ENCODE measurements around the gene MYO9B. TPM values are rescaled to one million over a fixed set of nuclear protein-coding genes. Genes with fewer than 3 reads are reported as not detected.

Gene MYO9B
- total RNA-seq, 1 donor from 2014 or later, result 69.4 TPM

- H3K36me3 ChIP-seq (ENCODE audit: control insufficient read depth, insufficient read depth, low read length), result no peaks in the 10 kb centered on the region
- TF ChIP-seq CTCF (IDR thresholded peaks at IDR 0.05; ENCODE audit: insufficient read depth, low read length, poor library complexity, severe bottlenecking), result no peak
- no peak for DNase-seq (ENCODE audit: low read depth)
- peaks cover 18% of the 10 kb centered on the region for H3K27me3 ChIP-seq (ENCODE audit: control insufficient read depth, insufficient read depth, low read length)
- no peak overlapping the region for H3K4me3 ChIP-seq (ENCODE audit: low read depth, low read length)
These were observed 43.8 kb upstream of the MYO9B start for GRCh38 chr19:17031741-17032140.

GRCh38 chr19:17035842-17036424 lies 39.6 kb upstream of the MYO9B start:
- Histone ChIP-seq H3K4me3 (ENCODE audit: low read depth, low read length) (no peak overlapping the region), H3K27me3 (ENCODE audit: control insufficient read depth, insufficient read depth, low read length) (no peaks in the 10 kb centered on the region), H3K36me3 (ENCODE audit: control insufficient read depth, insufficient read depth, low read length) (no peaks in the 10 kb centered on the region)
- DNase-seq (ENCODE audit: low read depth), result no peak
- TF ChIP-seq CTCF (IDR thresholded peaks at IDR 0.05; ENCODE audit: insufficient read depth, low read length, poor library complexity, severe bottlenecking), result no peak

DNA sequence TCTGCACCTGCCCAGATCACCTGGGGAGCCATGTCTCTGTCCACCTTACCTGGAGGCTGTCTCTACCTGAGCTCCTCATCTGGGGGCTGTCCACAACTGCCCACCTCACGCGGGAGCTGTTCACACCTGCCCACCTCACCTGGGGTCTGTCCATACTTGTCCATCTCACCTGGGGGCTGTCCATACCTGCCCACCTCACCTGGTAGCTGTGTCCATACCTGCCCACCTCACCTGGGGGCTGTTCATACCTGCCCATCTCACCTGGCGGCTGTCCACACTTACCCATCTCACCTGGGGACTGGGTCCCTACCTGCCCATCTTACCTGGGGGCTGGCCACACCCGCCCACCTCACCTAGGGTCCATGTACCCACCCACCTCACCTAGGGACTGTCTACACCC lies 38.9 kb upstream of the MYO9B start:
- no peak for TF ChIP-seq CTCF (IDR thresholded peaks at IDR 0.05; ENCODE audit: insufficient read depth, low read length, poor library complexity, severe bottlenecking)
- Histone ChIP-seq H3K4me3 (ENCODE audit: low read depth, low read length) (no peak overlapping the region), H3K36me3 (ENCODE audit: control insufficient read depth, insufficient read depth, low read length) (no peaks in the 10 kb centered on the region), H3K27me3 (ENCODE audit: control insufficient read depth, insufficient read depth, low read length) (no peaks in the 10 kb centered on the region)
- DNase-seq (ENCODE audit: low read depth), result no peak

- H3K36me3 ChIP-seq (ENCODE audit: control insufficient read depth, insufficient read depth, low read length), result no peaks in the 10 kb centered on the region
- no peaks in the 10 kb centered on the region for H3K27me3 ChIP-seq (ENCODE audit: control insufficient read depth, insufficient read depth, low read length)
- no peak overlapping the region for H3K4me3 ChIP-seq (ENCODE audit: low read depth, low read length)
- TF ChIP-seq CTCF (IDR thresholded peaks at IDR 0.05; ENCODE audit: insufficient read depth, low read length, poor library complexity, severe bottlenecking), result no peak
- DNase-seq (ENCODE audit: low read depth), result no peak
These were observed 38.4 kb upstream of the MYO9B start for GRCh38 chr19:17037184-17037583.

GRCh38 chr19:17037966-17038500 lies 37.5 kb upstream of the MYO9B start:
- no peak overlapping the region for H3K4me3 ChIP-seq (ENCODE audit: low read depth, low read length)
- no peak for TF ChIP-seq CTCF (IDR thresholded peaks at IDR 0.05; ENCODE audit: insufficient read depth, low read length, poor library complexity, severe bottlenecking)
- no peaks in the 10 kb centered on the region for H3K36me3 ChIP-seq (ENCODE audit: control insufficient read depth, insufficient read depth, low read length)
- DNase-seq (ENCODE audit: low read depth), result no peak
- no peaks in the 10 kb centered on the region for H3K27me3 ChIP-seq (ENCODE audit: control insufficient read depth, insufficient read depth, low read length)

DNA sequence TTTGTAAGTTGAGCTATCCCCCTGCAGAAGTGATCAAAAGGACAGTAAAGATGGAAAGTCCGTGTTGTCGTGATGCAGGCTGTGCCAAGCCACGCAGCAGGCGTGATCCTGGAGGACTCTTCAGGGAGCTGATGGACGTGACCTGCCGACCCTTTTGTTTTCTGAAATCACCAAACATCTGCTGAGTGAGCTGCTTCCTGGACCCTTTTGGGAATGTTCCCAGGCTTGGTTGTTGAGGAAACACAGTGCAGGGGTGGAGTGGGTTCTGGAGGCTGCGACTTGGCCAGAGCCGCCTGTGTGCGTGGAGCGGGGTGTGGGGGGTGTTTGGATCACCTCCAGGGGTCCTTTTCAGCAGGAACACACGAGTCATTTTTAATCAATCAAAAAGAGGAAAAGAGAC lies 33.6 kb upstream of the MYO9B start:
- Histone ChIP-seq H3K4me3 (ENCODE audit: low read depth, low read length) (no peak overlapping the region), H3K36me3 (ENCODE audit: control insufficient read depth, insufficient read depth, low read length) (no peaks in the 10 kb centered on the region), H3K27me3 (ENCODE audit: control insufficient read depth, insufficient read depth, low read length) (no peaks in the 10 kb centered on the region)
- no peak for TF ChIP-seq CTCF (IDR thresholded peaks at IDR 0.05; ENCODE audit: insufficient read depth, low read length, poor library complexity, severe bottlenecking)
- DNase-seq (ENCODE audit: low read depth), result no peak
